HFF-Myc (cell line): ENCODE results near the gene KRTAP10-3.

ENCODE experiments used
- DNase-seq: peaks from one replicate; pipeline ENCODE4 v3.0.0-alpha.2; 2011; ENCODE audit warnings: low read depth; ENCODE audit errors: extremely low read depth
- H3K4me3 ChIP-seq: replicated peaks from 2 replicates; pipeline ENCODE4 v1.5.1; 2011; ENCODE audit warnings: low read depth, mild to moderate bottlenecking, control low read depth, low read length
- CTCF ChIP-seq: IDR thresholded peaks from 2 replicates; pipeline ENCODE4 v1.5.1; 2012; ENCODE audit warnings: mild to moderate bottlenecking, low read depth, low read length, control low read depth; ENCODE audit errors: missing control alignments

Gene KRTAP10-3

GRCh38 chr21:44532712-44533111, 25.9 kb downstream of the KRTAP10-3 start:
- H3K4me3 ChIP-seq: no peak overlapping the region
- no peak for DNase-seq
- no peak for TF ChIP-seq CTCF

GRCh38 chr21:44531606-44532564, 26.7 kb downstream of the KRTAP10-3 start:
- TF ChIP-seq CTCF: no peak
- DNase-seq: no peak
- H3K4me3 ChIP-seq: no peak overlapping the region

GRCh38 chr21:44530903-44531605, 27.5 kb downstream of the KRTAP10-3 start:
- TF ChIP-seq CTCF: no peak
- DNase-seq: no peak
- H3K4me3 ChIP-seq: no peak overlapping the region

- no peak for TF ChIP-seq CTCF
- DNase-seq: no peak
- H3K4me3 ChIP-seq: no peak overlapping the region
Measured at GRCh38 chr21:44530221-44530902, 28.2 kb downstream of the KRTAP10-3 start.

- H3K4me3 ChIP-seq: no peak overlapping the region
- no peak for TF ChIP-seq CTCF
- no peak for DNase-seq
Measured at GRCh38 chr21:44529503-44530125, 29.0 kb downstream of the KRTAP10-3 start.

- TF ChIP-seq CTCF: no peak
- H3K4me3 ChIP-seq: no peak overlapping the region
- no peak for DNase-seq
Measured at GRCh38 chr21:44529011-44529421, 29.6 kb downstream of the KRTAP10-3 start.
